ENCODE data around the gene ZNF3.
"Not testable (repeated sequence)": the region's sequence is repeated elsewhere in the genome, so short reads cannot be mapped to it uniquely, and the experiment has no call there.

ZNF3 gene

GRCh38 chr7:100081535-100082102 lies at the start of gene ZNF3:
ZNF3 (minus strand) TSS chr7:100081723; CDS start chr7:100077357, 4,366 bp downstream.
- peak; percentile 99 for DNase-seq (ENCODE audit: low read depth)

- peak; percentile 66 for DNase-seq (ENCODE audit: low read depth)
These were observed 49.3 kb upstream of the ZNF3 start for GRCh38 chr7:100130608-100131453.

- DNase-seq (ENCODE audit: low read depth), result not testable (repeated sequence)
These were observed 48.7 kb upstream of the ZNF3 start for GRCh38 chr7:100130220-100130607.

GRCh38 chr7:100128637-100128963 lies 47.1 kb upstream of the ZNF3 start:
- DNase-seq (ENCODE audit: low read depth), result no peak

GRCh38 chr7:100127866-100128636 lies 46.5 kb upstream of the ZNF3 start:
- DNase-seq (ENCODE audit: low read depth), result peak; percentile 45

- DNase-seq (ENCODE audit: low read depth), result peak; percentile 92
These were observed 45.7 kb upstream of the ZNF3 start, which contains the start of gene MBLAC1 for GRCh38 chr7:100126931-100127865. MBLAC1 (plus strand) TSS chr7:100126967; CDS start chr7:100127396, 429 bp downstream.

- no peak for DNase-seq (ENCODE audit: low read depth)
These were observed 44.9 kb upstream of the ZNF3 start for GRCh38 chr7:100126239-100126930.

GRCh38 chr7:100124301-100125230 lies 43.0 kb upstream of the ZNF3 start:
- DNase-seq (ENCODE audit: low read depth), result no peak

GRCh38 chr7:100122568-100122967 lies 41.0 kb upstream of the ZNF3 start:
- DNase-seq (ENCODE audit: low read depth), result no peak

- no peak for DNase-seq (ENCODE audit: low read depth)
These were observed 40.5 kb upstream of the ZNF3 start for GRCh38 chr7:100122067-100122466.

GRCh38 chr7:100120733-100121036 lies 39.2 kb upstream of the ZNF3 start:
- DNase-seq (ENCODE audit: low read depth), result no peak

- peak; percentile 73 for DNase-seq (ENCODE audit: low read depth)
These were observed 38.6 kb upstream of the ZNF3 start for GRCh38 chr7:100119970-100120732.

- peak; percentile 95 for DNase-seq (ENCODE audit: low read depth)
These were observed 37.8 kb upstream of the ZNF3 start, which contains the start of the genes CNPY4 and TAF6 for GRCh38 chr7:100119072-100119969. CNPY4 (plus strand) TSS chr7:100119634; CDS start chr7:100119745, 111 bp downstream. TAF6 (minus strand) TSS chr7:100119358; CDS start chr7:100114209, 5,149 bp downstream.

- no peak for DNase-seq (ENCODE audit: low read depth)
These were observed 37.0 kb upstream of the ZNF3 start for GRCh38 chr7:100118388-100119071.

- DNase-seq (ENCODE audit: low read depth), result no peak
These were observed 33.5 kb upstream of the ZNF3 start for GRCh38 chr7:100115026-100115425.

GRCh38 chr7:100111914-100112313 lies 30.4 kb upstream of the ZNF3 start:
- no peak for DNase-seq (ENCODE audit: low read depth)

GRCh38 chr7:100111156-100111555 lies 29.6 kb upstream of the ZNF3 start:
- no peak for DNase-seq (ENCODE audit: low read depth)
